ENCODE results near the gene PDE4B. TPM values are rescaled to one million over a fixed set of nuclear protein-coding genes. Genes with fewer than 3 reads are reported as not detected.

PDE4B gene
- polyA plus RNA-seq, 4 donors = 1.1 to 5.2 (median 3.7) TPM

- no peak for DNase-seq
- Histone ChIP-seq H3K4me3 (ENCODE audit: low read depth in 1 of 3, low read length in 3 of 3) (no peak overlapping the region), H3K9me3 (ENCODE audit: control insufficient read depth in 2 of 2, insufficient read depth in 1 of 2, low read depth in 1 of 2, low read length in 1 of 2) (no peaks in the 10 kb centered on the region), H3K36me3 (ENCODE audit: control insufficient read depth in 3 of 3, insufficient read depth in 2 of 3, low read depth in 1 of 3, low read length in 3 of 3) (no peaks in the 10 kb centered on the region), H3K27ac (ENCODE audit: low read depth in 1 of 3, low read length in 2 of 3) (no peak overlapping the region), H3K27me3 (ENCODE audit: control insufficient read depth in 3 of 3, insufficient read depth in 3 of 3, low read length in 3 of 3) (no peaks in the 10 kb centered on the region), H3K4me1 (ENCODE audit: control insufficient read depth in 3 of 3, insufficient read depth in 2 of 3, low read depth in 1 of 3, low read length in 2 of 3) (no peaks in the 10 kb centered on the region)
- WGBS, 3 donors = 5 to 22% (median 10%) methylated on average over 1 of the region's 1 CpG
- FAIRE-seq = no peak
Observed at GRCh38 chr1:66220477-66220876, 427.8 kb downstream of the PDE4B start.

- Histone ChIP-seq H3K9me3 (ENCODE audit: control insufficient read depth in 2 of 2, insufficient read depth in 1 of 2, low read depth in 1 of 2, low read length in 1 of 2) (no peaks in the 10 kb centered on the region), H3K27ac (ENCODE audit: low read depth in 1 of 3, low read length in 2 of 3) (no peak overlapping the region), H3K36me3 (ENCODE audit: control insufficient read depth in 3 of 3, insufficient read depth in 2 of 3, low read depth in 1 of 3, low read length in 3 of 3) (no peaks in the 10 kb centered on the region), H3K4me3 (ENCODE audit: low read depth in 1 of 3, low read length in 3 of 3) (no peak overlapping the region), H3K27me3 (ENCODE audit: control insufficient read depth in 3 of 3, insufficient read depth in 3 of 3, low read length in 3 of 3) (no peaks in the 10 kb centered on the region), H3K4me1 (ENCODE audit: control insufficient read depth in 3 of 3, insufficient read depth in 2 of 3, low read depth in 1 of 3, low read length in 2 of 3) (no peaks in the 10 kb centered on the region)
- WGBS, 3 donors = 59 to 79% (median 64%) methylated on average over 3 of the region's 3 CpGs
- FAIRE-seq (no peak), DNase-seq (no peak)
Observed at GRCh38 chr1:66223681-66224080, 431.0 kb downstream of the PDE4B start.

DNA sequence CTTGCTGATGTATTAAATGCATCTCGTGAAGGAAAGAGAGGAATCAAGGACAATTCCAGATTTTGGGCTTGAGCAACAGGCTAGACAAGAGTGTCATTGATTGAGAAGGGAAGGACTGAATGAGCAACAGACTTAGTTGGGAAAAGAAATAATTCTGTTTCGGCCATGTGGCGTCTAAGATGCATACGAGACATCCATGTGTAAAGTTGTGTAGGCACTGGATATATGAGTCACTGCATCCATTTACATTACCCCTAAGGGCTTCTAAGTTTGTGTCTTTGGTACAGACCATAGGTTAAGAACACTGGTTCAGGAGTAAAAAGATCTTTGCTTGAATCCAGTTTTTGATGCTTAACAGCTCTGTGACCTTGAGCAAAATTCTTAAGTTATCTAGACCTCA, 434.3 kb downstream of the PDE4B start:
- 87 to 91% (median 87%) methylated on average over 4 of the region's 4 CpGs for WGBS, 3 donors
- FAIRE-seq = no peak
- DNase-seq = no peak

GRCh38 chr1:66227966-66228365, 435.3 kb downstream of the PDE4B start:
- no peaks in the 10 kb centered on the region for H3K9me3 ChIP-seq (ENCODE audit: control insufficient read depth in 2 of 2, insufficient read depth in 1 of 2, low read depth in 1 of 2, low read length in 1 of 2)

More for the DNA sequence above, 434.3 kb downstream of the PDE4B start:
- H3K4me3 ChIP-seq (ENCODE audit: low read depth in 1 of 3, low read length in 3 of 3) = no peak overlapping the region
- no peaks in the 10 kb centered on the region for H3K9me3 ChIP-seq (ENCODE audit: control insufficient read depth in 2 of 2, insufficient read depth in 1 of 2, low read depth in 1 of 2, low read length in 1 of 2)
- H3K36me3 ChIP-seq (ENCODE audit: control insufficient read depth in 3 of 3, insufficient read depth in 2 of 3, low read depth in 1 of 3, low read length in 3 of 3) = no peaks in the 10 kb centered on the region
- H3K27ac ChIP-seq (ENCODE audit: low read depth in 1 of 3, low read length in 2 of 3) = no peak overlapping the region
- no peaks in the 10 kb centered on the region for H3K4me1 ChIP-seq (ENCODE audit: control insufficient read depth in 3 of 3, insufficient read depth in 2 of 3, low read depth in 1 of 3, low read length in 2 of 3)
- H3K27me3 ChIP-seq (ENCODE audit: control insufficient read depth in 3 of 3, insufficient read depth in 3 of 3, low read length in 3 of 3) = no peaks in the 10 kb centered on the region

GRCh38 chr1:66231217-66231616, 438.5 kb downstream of the PDE4B start:
- H3K36me3 ChIP-seq (ENCODE audit: control insufficient read depth in 3 of 3, insufficient read depth in 2 of 3, low read depth in 1 of 3, low read length in 3 of 3) = no peaks in the 10 kb centered on the region
- no peak overlapping the region for H3K27ac ChIP-seq (ENCODE audit: low read depth in 1 of 3, low read length in 2 of 3)
- FAIRE-seq = no peak

More at GRCh38 chr1:66227966-66228365, 435.3 kb downstream of the PDE4B start:
- DNase-seq (no peak), FAIRE-seq (no peak)
- Histone ChIP-seq H3K27ac (ENCODE audit: low read depth in 1 of 3, low read length in 2 of 3) (no peak overlapping the region), H3K36me3 (ENCODE audit: control insufficient read depth in 3 of 3, insufficient read depth in 2 of 3, low read depth in 1 of 3, low read length in 3 of 3) (no peaks in the 10 kb centered on the region), H3K4me1 (ENCODE audit: control insufficient read depth in 3 of 3, insufficient read depth in 2 of 3, low read depth in 1 of 3, low read length in 2 of 3) (no peaks in the 10 kb centered on the region), H3K4me3 (ENCODE audit: low read depth in 1 of 3, low read length in 3 of 3) (no peak overlapping the region), H3K27me3 (ENCODE audit: control insufficient read depth in 3 of 3, insufficient read depth in 3 of 3, low read length in 3 of 3) (no peaks in the 10 kb centered on the region)
- WGBS, 3 donors = 89 to 94% (median 93%) methylated on average over 2 of the region's 2 CpGs

GRCh38 chr1:66231681-66232463, 439.2 kb downstream of the PDE4B start:
- H3K36me3 ChIP-seq (ENCODE audit: control insufficient read depth in 3 of 3, insufficient read depth in 2 of 3, low read depth in 1 of 3, low read length in 3 of 3) = no peaks in the 10 kb centered on the region
- no peaks in the 10 kb centered on the region for H3K27me3 ChIP-seq (ENCODE audit: control insufficient read depth in 3 of 3, insufficient read depth in 3 of 3, low read length in 3 of 3)
- H3K27ac ChIP-seq (ENCODE audit: low read depth in 1 of 3, low read length in 2 of 3) = no peak overlapping the region
- no peak overlapping the region for H3K4me3 ChIP-seq (ENCODE audit: low read depth in 1 of 3, low read length in 3 of 3)
- no peaks in the 10 kb centered on the region for H3K4me1 ChIP-seq (ENCODE audit: control insufficient read depth in 3 of 3, insufficient read depth in 2 of 3, low read depth in 1 of 3, low read length in 2 of 3)
- no peaks in the 10 kb centered on the region for H3K9me3 ChIP-seq (ENCODE audit: control insufficient read depth in 2 of 2, insufficient read depth in 1 of 2, low read depth in 1 of 2, low read length in 1 of 2)
- DNase-seq (no peak), FAIRE-seq (no peak)
- WGBS, 3 donors = 80 to 84% (median 83%) methylated on average over 5 of the region's 5 CpGs

More at GRCh38 chr1:66231217-66231616, 438.5 kb downstream of the PDE4B start:
- H3K4me1 ChIP-seq (ENCODE audit: control insufficient read depth in 3 of 3, insufficient read depth in 2 of 3, low read depth in 1 of 3, low read length in 2 of 3) = no peaks in the 10 kb centered on the region
- H3K9me3 ChIP-seq (ENCODE audit: control insufficient read depth in 2 of 2, insufficient read depth in 1 of 2, low read depth in 1 of 2, low read length in 1 of 2) = no peaks in the 10 kb centered on the region
- no peak overlapping the region for H3K4me3 ChIP-seq (ENCODE audit: low read depth in 1 of 3, low read length in 3 of 3)
- no peak for DNase-seq
- H3K27me3 ChIP-seq (ENCODE audit: control insufficient read depth in 3 of 3, insufficient read depth in 3 of 3, low read length in 3 of 3) = no peaks in the 10 kb centered on the region

- Histone ChIP-seq H3K27me3 (ENCODE audit: control insufficient read depth in 3 of 3, insufficient read depth in 3 of 3, low read length in 3 of 3) (no peaks in the 10 kb centered on the region), H3K4me3 (ENCODE audit: low read depth in 1 of 3, low read length in 3 of 3) (no peak overlapping the region), H3K4me1 (ENCODE audit: control insufficient read depth in 3 of 3, insufficient read depth in 2 of 3, low read depth in 1 of 3, low read length in 2 of 3) (no peaks in the 10 kb centered on the region), H3K27ac (ENCODE audit: low read depth in 1 of 3, low read length in 2 of 3) (no peak overlapping the region), H3K36me3 (ENCODE audit: control insufficient read depth in 3 of 3, insufficient read depth in 2 of 3, low read depth in 1 of 3, low read length in 3 of 3) (no peaks in the 10 kb centered on the region), H3K9me3 (ENCODE audit: control insufficient read depth in 2 of 2, insufficient read depth in 1 of 2, low read depth in 1 of 2, low read length in 1 of 2) (no peaks in the 10 kb centered on the region)
- FAIRE-seq (no peak), DNase-seq (no peak)
- WGBS, 3 donors = 41 to 59% (median 58%) methylated on average over 2 of the region's 2 CpGs
Observed at GRCh38 chr1:66237042-66237441, 444.3 kb downstream of the PDE4B start.

GRCh38 chr1:66237722-66238479, 445.2 kb downstream of the PDE4B start:
- DNase-seq = no peak
- no peaks in the 10 kb centered on the region for H3K36me3 ChIP-seq (ENCODE audit: control insufficient read depth in 3 of 3, insufficient read depth in 2 of 3, low read depth in 1 of 3, low read length in 3 of 3)
- WGBS, 3 donors = 58 to 61% (median 58%) methylated on average over 5 of the region's 5 CpGs
- FAIRE-seq = no peak
- H3K4me1 ChIP-seq (ENCODE audit: control insufficient read depth in 3 of 3, insufficient read depth in 2 of 3, low read depth in 1 of 3, low read length in 2 of 3) = no peaks in the 10 kb centered on the region
- H3K27me3 ChIP-seq (ENCODE audit: control insufficient read depth in 3 of 3, insufficient read depth in 3 of 3, low read length in 3 of 3) = no peaks in the 10 kb centered on the region
- H3K27ac ChIP-seq (ENCODE audit: low read depth in 1 of 3, low read length in 2 of 3) = no peak overlapping the region
- H3K4me3 ChIP-seq (ENCODE audit: low read depth in 1 of 3, low read length in 3 of 3) = no peak overlapping the region
- no peaks in the 10 kb centered on the region for H3K9me3 ChIP-seq (ENCODE audit: control insufficient read depth in 2 of 2, insufficient read depth in 1 of 2, low read depth in 1 of 2, low read length in 1 of 2)
